ENCODE measurements around the gene KLHL6. TPM values are rescaled to one million over a fixed set of nuclear protein-coding genes. Genes with fewer than 3 reads are reported as not detected.
"Not testable (repeated sequence)": the region's sequence is repeated elsewhere in the genome, so short reads cannot be mapped to it uniquely, and the experiment has no call there.

Gene KLHL6
- total RNA-seq, 1 donor from 2014 or later = 46.1 TPM

DNA sequence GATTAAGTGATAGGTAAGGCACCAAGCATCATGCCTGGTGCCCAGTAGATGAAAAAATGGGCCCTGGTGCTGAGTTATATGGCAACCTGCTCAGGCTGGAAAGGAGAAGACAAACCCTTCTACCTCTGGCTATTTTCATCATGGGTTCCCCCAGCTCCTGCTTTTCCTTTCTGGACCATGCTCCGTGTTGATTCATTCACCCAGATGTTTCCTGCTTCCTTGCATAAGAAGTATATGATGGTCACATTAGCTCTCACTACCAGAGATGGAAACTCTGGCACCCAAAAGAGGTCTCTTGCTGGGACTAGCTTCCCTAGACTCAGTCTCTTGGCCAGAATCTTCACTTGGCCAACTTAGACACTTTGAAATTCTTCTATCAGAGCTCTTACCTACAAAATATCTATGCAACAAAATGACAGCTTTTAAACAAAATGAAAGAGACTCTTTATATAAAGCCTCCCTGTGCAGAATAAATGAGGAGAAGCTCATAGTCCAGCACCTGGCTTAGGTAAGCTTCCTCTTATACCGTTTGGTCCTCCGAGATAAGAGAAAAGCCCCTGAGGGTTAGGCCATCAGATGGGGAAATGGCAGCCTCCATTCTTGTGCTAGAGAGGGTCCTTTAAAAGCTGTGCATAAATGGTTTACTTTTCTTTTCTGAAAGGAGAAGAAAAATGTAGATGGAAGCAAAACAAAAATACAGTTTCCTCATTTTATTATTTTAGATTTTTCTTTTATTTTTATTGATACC lies 80.3 kb downstream of the KLHL6 start:
- Mint-ChIP-seq H3K27me3 (ENCODE audit: unreplicated experiment) (peaks cover 5% of the 10 kb centered on the region), H3K4me3 (ENCODE audit: unreplicated experiment) (peak overlapping the region; percentile 51), H3K4me1 (ENCODE audit: unreplicated experiment) (peaks cover 27% of the 10 kb centered on the region), H3K36me3 (ENCODE audit: low read depth, unreplicated experiment) (no peaks in the 10 kb centered on the region), H3K27ac (ENCODE audit: unreplicated experiment) (no peak overlapping the region), H3K9me3 (ENCODE audit: unreplicated experiment) (no peaks in the 10 kb centered on the region)
- TF ChIP-seq, protein P1, sequence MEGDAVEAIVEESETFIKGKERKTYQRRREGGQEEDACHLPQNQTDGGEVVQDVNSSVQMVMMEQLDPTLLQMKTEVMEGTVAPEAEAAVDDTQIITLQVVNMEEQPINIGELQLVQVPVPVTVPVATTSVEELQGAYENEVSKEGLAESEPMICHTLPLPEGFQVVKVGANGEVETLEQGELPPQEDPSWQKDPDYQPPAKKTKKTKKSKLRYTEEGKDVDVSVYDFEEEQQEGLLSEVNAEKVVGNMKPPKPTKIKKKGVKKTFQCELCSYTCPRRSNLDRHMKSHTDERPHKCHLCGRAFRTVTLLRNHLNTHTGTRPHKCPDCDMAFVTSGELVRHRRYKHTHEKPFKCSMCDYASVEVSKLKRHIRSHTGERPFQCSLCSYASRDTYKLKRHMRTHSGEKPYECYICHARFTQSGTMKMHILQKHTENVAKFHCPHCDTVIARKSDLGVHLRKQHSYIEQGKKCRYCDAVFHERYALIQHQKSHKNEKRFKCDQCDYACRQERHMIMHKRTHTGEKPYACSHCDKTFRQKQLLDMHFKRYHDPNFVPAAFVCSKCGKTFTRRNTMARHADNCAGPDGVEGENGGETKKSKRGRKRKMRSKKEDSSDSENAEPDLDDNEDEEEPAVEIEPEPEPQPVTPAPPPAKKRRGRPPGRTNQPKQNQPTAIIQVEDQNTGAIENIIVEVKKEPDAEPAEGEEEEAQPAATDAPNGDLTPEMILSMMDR (IDR thresholded peaks at IDR 0.05; ENCODE audit: unreplicated experiment) = no peak
- no peak for DNase-seq (ENCODE audit: low spot score)

DNA sequence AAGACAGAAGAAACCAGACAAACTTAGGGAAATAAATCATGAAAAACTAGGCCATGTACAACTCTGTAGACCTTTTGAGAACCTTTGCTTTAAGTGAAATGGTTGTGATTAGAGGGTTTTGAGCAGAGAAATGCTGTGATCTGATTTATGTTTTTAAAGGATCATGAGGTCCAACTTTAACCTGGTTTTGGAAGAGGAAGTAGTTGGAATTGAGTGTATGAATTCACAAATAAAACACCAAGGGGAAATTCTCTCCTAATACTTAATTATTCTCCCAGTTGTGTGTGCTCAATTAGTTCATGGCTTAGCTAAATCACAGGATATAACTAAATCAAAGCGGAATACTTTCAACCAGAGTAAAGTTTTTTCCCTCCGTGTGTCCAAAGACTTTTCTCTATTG lies 81.5 kb downstream of the KLHL6 start:
- Mint-ChIP-seq H3K36me3 (ENCODE audit: low read depth, unreplicated experiment) (no peaks in the 10 kb centered on the region), H3K4me3 (ENCODE audit: unreplicated experiment) (no peak overlapping the region), H3K9me3 (ENCODE audit: unreplicated experiment) (no peaks in the 10 kb centered on the region), H3K27me3 (ENCODE audit: unreplicated experiment) (peaks cover 5% of the 10 kb centered on the region), H3K4me1 (ENCODE audit: unreplicated experiment) (peaks cover 17% of the 10 kb centered on the region), H3K27ac (ENCODE audit: unreplicated experiment) (no peak overlapping the region)
- TF ChIP-seq, protein P1 (IDR thresholded peaks at IDR 0.05; ENCODE audit: unreplicated experiment) = no peak
- no peak for DNase-seq (ENCODE audit: low spot score)

GRCh38 chr3:183472155-183472554 lies 83.4 kb downstream of the KLHL6 start:
- Mint-ChIP-seq H3K27ac (ENCODE audit: unreplicated experiment) (no peak overlapping the region), H3K36me3 (ENCODE audit: low read depth, unreplicated experiment) (no peaks in the 10 kb centered on the region), H3K9me3 (ENCODE audit: unreplicated experiment) (no peaks in the 10 kb centered on the region), H3K27me3 (ENCODE audit: unreplicated experiment) (peaks cover 5% of the 10 kb centered on the region), H3K4me3 (ENCODE audit: unreplicated experiment) (no peak overlapping the region), H3K4me1 (ENCODE audit: unreplicated experiment) (peaks cover 17% of the 10 kb centered on the region)
- no peak for DNase-seq (ENCODE audit: low spot score)
- TF ChIP-seq, protein P1 (IDR thresholded peaks at IDR 0.05; ENCODE audit: unreplicated experiment) = no peak

GRCh38 chr3:183468424-183468823 lies 87.1 kb downstream of the KLHL6 start:
- H3K36me3 Mint-ChIP-seq (ENCODE audit: low read depth, unreplicated experiment) = no peaks in the 10 kb centered on the region
- H3K4me1 Mint-ChIP-seq (ENCODE audit: unreplicated experiment) = peaks cover 2% of the 10 kb centered on the region
- H3K27me3 Mint-ChIP-seq (ENCODE audit: unreplicated experiment) = peaks cover 4% of the 10 kb centered on the region
- H3K4me3 Mint-ChIP-seq (ENCODE audit: unreplicated experiment) = no peak overlapping the region
- TF ChIP-seq, protein P1 (IDR thresholded peaks at IDR 0.05; ENCODE audit: unreplicated experiment) = no peak
- H3K27ac Mint-ChIP-seq (ENCODE audit: unreplicated experiment) = no peak overlapping the region
- H3K9me3 Mint-ChIP-seq (ENCODE audit: unreplicated experiment) = no peaks in the 10 kb centered on the region
- no peak for DNase-seq (ENCODE audit: low spot score)

DNA sequence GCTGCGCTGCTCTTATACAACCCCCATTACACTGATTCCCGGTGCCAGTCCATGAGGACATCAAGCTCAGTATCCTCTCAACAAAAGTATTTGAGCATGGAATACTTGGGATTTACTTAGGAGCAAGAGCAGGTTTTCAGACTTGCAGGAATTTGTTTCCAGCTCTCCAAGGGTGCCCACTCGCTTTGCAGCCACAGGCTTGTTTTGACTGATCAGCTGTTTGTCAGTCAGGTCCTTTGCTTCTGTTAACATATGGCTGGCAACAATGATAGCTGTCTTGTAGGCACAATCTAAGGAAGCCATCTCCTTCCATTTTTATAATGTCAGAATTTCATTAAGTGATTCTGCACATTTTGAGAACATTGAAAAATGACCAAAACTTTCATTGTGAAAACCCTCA lies 88.9 kb downstream of the KLHL6 start:
- TF ChIP-seq, protein P1 (IDR thresholded peaks at IDR 0.05; ENCODE audit: unreplicated experiment) = no peak
- H3K27me3 Mint-ChIP-seq (ENCODE audit: unreplicated experiment) = peaks cover 4% of the 10 kb centered on the region
- H3K4me1 Mint-ChIP-seq (ENCODE audit: unreplicated experiment) = peaks cover 2% of the 10 kb centered on the region
- DNase-seq (ENCODE audit: low spot score) = no peak
- H3K36me3 Mint-ChIP-seq (ENCODE audit: low read depth, unreplicated experiment) = no peaks in the 10 kb centered on the region
- H3K4me3 Mint-ChIP-seq (ENCODE audit: unreplicated experiment) = no peak overlapping the region
- H3K9me3 Mint-ChIP-seq (ENCODE audit: unreplicated experiment) = no peaks in the 10 kb centered on the region
- H3K27ac Mint-ChIP-seq (ENCODE audit: unreplicated experiment) = no peak overlapping the region

GRCh38 chr3:183465710-183466109 lies 89.8 kb downstream of the KLHL6 start:
- not testable (repeated sequence) for H3K27ac Mint-ChIP-seq (ENCODE audit: unreplicated experiment); H3K4me3 Mint-ChIP-seq (ENCODE audit: unreplicated experiment); DNase-seq (ENCODE audit: low spot score); H3K36me3 Mint-ChIP-seq (ENCODE audit: low read depth, unreplicated experiment); H3K4me1 Mint-ChIP-seq (ENCODE audit: unreplicated experiment); H3K9me3 Mint-ChIP-seq (ENCODE audit: unreplicated experiment); H3K27me3 Mint-ChIP-seq (ENCODE audit: unreplicated experiment)
